Motor neuron (in vitro differentiated cells): ENCODE measurements around the gene SCAND1. TPM values are rescaled to one million over a fixed set of nuclear protein-coding genes. Genes with fewer than 3 reads are reported as not detected.
"Not testable (repeated sequence)": the region's sequence is repeated elsewhere in the genome, so short reads cannot be mapped to it uniquely, and the experiment has no call there.

Experiments
- ATAC-seq, 8 experiments: fragments of 200-7000 bp; cut with Tn5 transposase; replicated peaks in 6 of 8; 2 replicates each; pipeline ENCODE4 v1.8.0; 2021; ENCODE audit warnings: mild to moderate bottlenecking in 8 of 8, moderate library complexity in 8 of 8
- H3K27ac ChIP-seq, 2 donors: fragments of 250-450 bp; sonication (Bioruptor Pico); 2 replicates each; pipeline ENCODE4 v1.9.0; 2021; ENCODE audit warnings: antibody characterized with exemption in 2 of 2, mild to moderate bottlenecking in 2 of 2, moderate library complexity in 1 of 2
- H3K4me1 ChIP-seq, 2 donors: fragments of 250-450 bp; sonication (Bioruptor Pico); replicated peaks in 1 of 2; 2 replicates each; pipeline ENCODE4 v1.6.1; 2021; ENCODE audit warnings: antibody characterized with exemption in 2 of 2, mild to moderate bottlenecking in 2 of 2, moderate library complexity in 1 of 2
- H3K4me3 ChIP-seq, 5 donors: fragments of 250-450 bp; sonication (Bioruptor Pico); 2 replicates each; pipeline ENCODE4 v1.9.0; 2021; ENCODE audit warnings: antibody characterized with exemption in 5 of 5, mild to moderate bottlenecking in 5 of 5, moderate library complexity in 4 of 5
- WGBS, 10 experiments: fragments of 450-650 bp; shearing (Covaris generic); methylation state at CpG; one replicate each; pipeline ENCODE4 v1.0.0; 2022; 5-methylcytosine and 5-hydroxymethylcytosine counted together
- in situ Hi-C, 9 experiments: fragments of 400-800 bp; cut with MboI; loops; one replicate each; pipeline ENCODE4 v1.15.0; 2021; ENCODE audit warnings: low sequenced_read_pairs in 9 of 9, low pct_unique_long_range_greater_than_20kb in 2 of 9; ENCODE audit not compliant: unreplicated experiment in 9 of 9
- total RNA-seq, 8 experiments: library from RNA; unstranded; fragments of 300-600 nt; gene quantifications; 2 replicates each; pipeline versions ENCODE4 v1.2.3 to v1.2.4, GENCODE V29; 2022

Gene SCAND1
- total RNA-seq, 8 experiments from 2014 or later = 53.6 to 84.7 (median 63.7) TPM

DNA sequence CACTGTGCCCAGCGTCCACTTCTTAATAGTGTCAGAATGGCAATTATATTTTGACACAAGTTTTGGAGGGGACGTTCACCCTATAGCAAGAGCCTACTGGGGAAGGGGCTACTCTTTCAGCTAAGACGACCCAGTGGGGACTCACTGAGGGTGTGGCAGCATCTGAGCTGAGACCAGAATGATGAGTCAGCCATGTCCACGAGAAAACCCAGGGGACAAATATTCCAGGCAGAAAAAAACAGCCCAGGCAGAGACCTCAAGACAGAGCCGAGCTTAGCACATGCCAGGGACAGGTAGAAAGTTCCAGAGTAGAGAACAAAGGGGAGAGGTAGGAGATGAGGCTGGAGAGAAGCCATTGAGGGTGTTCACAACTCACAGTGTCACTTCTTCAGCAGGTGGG lies 25.2 kb upstream of the SCAND1 start:
- peaks cover 0 to 6% of the 10 kb centered on the region in 2 donors for H3K4me1 ChIP-seq
- H3K4me3 ChIP-seq = no peak overlapping the region
- in situ Hi-C loops = loop anchor here in 6 of 9 experiments (25.0 kb wide), 3 partner anchors 158 to 458 kb away; no protein-coding TSS in a partner anchor
- WGBS, 10 experiments = 4 to 85% (median 55%) methylated on average over 1 to 4 of the region's 5 CpGs; no CpG with 5 or more reads in 2 of the 10 experiments
- no peak overlapping the region for H3K27ac ChIP-seq
- ATAC-seq = peak in 7 of 8 experiments; percentile 51 to 82 (median 66)

DNA sequence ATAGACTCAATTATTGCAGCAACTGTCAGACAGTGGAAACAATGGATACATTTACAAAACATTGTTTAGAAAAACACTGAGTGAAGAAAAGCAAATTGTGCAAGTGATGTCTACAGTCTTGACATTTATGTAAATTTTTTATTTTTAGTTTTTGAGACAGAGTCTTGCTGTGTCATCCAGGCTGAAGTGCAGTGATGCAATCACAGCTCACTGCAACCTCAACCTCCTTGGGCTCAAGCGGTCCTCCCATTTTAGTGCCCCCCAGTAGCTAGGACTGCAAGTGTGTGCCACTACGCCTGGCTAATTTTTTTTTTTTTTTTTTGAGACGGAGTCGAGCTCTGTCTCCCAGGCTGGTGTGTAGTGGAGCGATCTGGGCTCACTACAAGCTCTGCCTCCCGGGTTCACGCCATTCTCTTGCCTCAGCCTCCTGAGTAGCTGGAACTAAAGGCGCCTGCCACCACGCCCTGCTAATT lies 23.8 kb upstream of the SCAND1 start:
- ATAC-seq = peak; percentile 49 to 91 (median 72)
- H3K4me3 ChIP-seq = no peak overlapping the region
- WGBS, 10 experiments = 46 to 100% (median 96%) methylated on average over 1 to 6 of the region's 9 CpGs; no CpG with 5 or more reads in 3 of the 10 experiments
- peaks cover 0 to 6% of the 10 kb centered on the region in 2 donors for H3K4me1 ChIP-seq
- H3K27ac ChIP-seq = no peak overlapping the region
- in situ Hi-C loops = loop anchor here in 6 of 9 experiments (25.0 kb wide), 3 partner anchors 159 to 459 kb away; no protein-coding TSS in a partner anchor

- H3K4me3 ChIP-seq = no peak overlapping the region
- no peak for ATAC-seq
- peaks cover 3 to 6% of the 10 kb centered on the region in 2 donors for H3K4me1 ChIP-seq
- in situ Hi-C loops = loop anchor here in 6 of 9 experiments (25.0 kb wide), 3 partner anchors 162 to 462 kb away; no protein-coding TSS in a partner anchor
- 27 to 100% (median 71%) methylated on average over 1 to 6 of the region's 9 CpGs for WGBS, 10 experiments
- no peak overlapping the region for H3K27ac ChIP-seq
These were observed 21.5 kb upstream of the SCAND1 start for GRCh38 chr20:35975576-35976373.

DNA sequence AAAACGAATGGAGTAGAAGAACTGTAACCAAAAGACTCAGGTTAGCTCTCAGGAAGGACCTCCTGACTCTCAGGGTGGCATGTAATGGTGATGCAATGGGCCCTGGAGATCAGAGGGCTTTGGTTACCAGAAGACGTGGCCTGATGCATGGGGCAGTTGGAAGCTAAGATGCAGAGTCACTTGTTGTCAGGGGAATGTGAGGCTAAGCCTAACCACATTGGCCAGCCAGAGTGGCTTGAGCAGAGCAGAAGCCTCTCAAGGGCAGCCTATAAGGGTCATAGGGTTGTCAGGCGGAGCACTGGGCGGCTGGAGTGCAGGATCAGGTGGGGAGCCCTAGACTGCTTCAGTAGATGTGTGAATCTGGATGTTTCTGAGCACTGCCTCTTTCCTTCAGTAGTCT lies 20.0 kb upstream of the SCAND1 start:
- in situ Hi-C loops = no loop called here
- no peak for ATAC-seq
- Histone ChIP-seq H3K4me1 (peaks cover under 1 to 3% of the 10 kb centered on the region in 2 donors), H3K27ac (no peak overlapping the region), H3K4me3 (no peak overlapping the region)
- WGBS, 10 experiments = 0 to 100% (median 20%) methylated on average over 1 to 2 of the region's 4 CpGs; no CpG with 5 or more reads in 5 of the 10 experiments

DNA sequence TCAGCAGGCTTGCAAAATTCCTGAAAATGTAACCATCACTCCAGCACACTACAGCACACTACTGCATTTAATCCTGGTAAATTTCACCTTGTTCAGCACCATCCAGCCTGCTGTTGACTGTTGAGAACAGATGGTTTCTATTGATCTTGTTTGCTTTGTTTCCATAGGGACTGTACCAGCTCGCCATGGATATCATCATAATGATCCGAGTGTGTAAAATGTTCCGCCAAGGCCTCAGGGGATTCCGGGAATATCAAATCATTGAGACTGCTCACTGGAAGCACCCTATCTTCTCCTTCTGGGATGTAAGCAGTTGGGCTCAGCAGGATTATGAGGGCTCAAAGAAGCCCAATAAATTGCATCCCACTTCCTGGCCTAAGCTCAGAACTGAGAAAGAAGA lies 18.2 kb upstream of the SCAND1 start:
- peaks cover 0 to 3% of the 10 kb centered on the region in 2 donors for H3K4me1 ChIP-seq
- WGBS, 10 experiments = 20 to 88% (median 75%) methylated on average over 1 to 4 of the region's 4 CpGs; no CpG with 5 or more reads in 6 of the 10 experiments
- H3K27ac ChIP-seq = no peak overlapping the region
- H3K4me3 ChIP-seq = no peak overlapping the region
- in situ Hi-C loops = no loop called here
- ATAC-seq = peak in 7 of 8 experiments; percentile 25 to 93 (median 56)

DNA sequence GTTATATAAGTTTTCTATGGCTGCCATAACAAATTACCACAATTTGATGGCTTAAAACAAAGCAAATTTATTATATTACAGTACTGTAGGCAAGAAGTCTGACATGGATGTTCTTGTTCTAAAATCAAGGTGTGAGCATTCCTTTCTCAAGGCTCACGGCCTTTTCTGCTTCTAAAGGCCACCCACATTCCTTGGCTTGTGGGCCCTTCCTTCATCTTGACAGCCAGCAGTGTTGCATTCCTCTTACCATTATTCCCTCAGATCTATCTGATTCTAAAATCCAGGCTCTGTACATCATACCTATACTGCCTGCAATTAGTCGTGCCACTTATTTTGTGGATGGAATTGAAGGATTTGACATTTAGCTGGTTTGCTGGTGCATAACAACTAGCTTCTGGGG lies 17.7 kb upstream of the SCAND1 start:
- Histone ChIP-seq H3K4me1 (peaks cover 0 to 3% of the 10 kb centered on the region in 2 donors), H3K27ac (no peak overlapping the region), H3K4me3 (no peak overlapping the region)
- 63 to 100% (median 85%) methylated on average over 1 to 2 of the region's 2 CpGs; no CpG with 5 or more reads in 2 of the 10 experiments for WGBS, 10 experiments
- in situ Hi-C loops = no loop called here
- ATAC-seq = no peak

GRCh38 chr20:35968930-35969329 lies 14.6 kb upstream of the SCAND1 start:
- Histone ChIP-seq H3K4me1 (peaks cover 0 to 3% of the 10 kb centered on the region in 2 donors), H3K27ac (no peak overlapping the region), H3K4me3 (no peak overlapping the region)
- in situ Hi-C loops = no loop called here
- ATAC-seq = no peak
- WGBS, 10 experiments = 0 to 71% methylated on average over 1 of the region's 1 CpG; no CpG with 5 or more reads in 8 of the 10 experiments

DNA sequence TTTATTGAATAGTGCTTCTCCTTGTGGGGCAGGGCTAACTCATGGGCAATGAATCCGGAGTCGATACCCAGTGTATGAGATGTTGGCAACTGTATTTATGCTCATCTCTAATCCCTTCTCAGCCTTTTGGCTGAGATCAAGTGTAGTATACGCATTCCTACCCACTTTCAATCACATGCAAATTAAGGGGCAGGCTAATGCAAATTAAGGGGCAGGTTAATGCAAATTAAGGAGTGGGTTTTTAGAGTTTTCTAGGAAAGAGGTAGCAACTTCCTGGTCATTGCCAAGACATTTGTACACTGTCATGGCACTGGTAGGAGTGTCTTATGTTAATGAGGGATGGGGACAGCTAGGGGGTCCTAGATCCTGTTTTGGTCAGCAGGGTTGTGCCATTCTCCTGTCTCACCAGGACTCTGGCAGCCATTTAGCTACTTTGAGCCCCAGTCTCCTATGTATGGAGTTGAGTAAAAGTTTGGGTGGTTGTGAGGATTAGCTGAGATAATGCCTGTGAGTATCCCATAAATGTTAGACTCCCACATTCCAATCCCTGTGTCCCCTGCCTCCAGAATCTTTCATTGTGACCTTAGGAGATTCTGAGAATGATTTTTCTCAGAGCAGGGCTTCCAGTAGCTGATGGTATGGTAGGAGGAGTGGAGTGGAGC lies 13.8 kb upstream of the SCAND1 start, which contains the start of gene CNBD2:
CNBD2 (plus strand) TSS at position 612 of the 662 bp plus-strand sequence. CDS start 173 bp downstream, outside the sequence.
- 71 to 100% (median 94%) methylated on average over 1 to 3 of the region's 3 CpGs; no CpG with 5 or more reads in 4 of the 10 experiments for WGBS, 10 experiments
- H3K27ac ChIP-seq = no peak within 1 kb of the TSS
- H3K4me1 ChIP-seq = peaks cover 0 to 3% of the 10 kb centered on the region in 2 donors
- peak in 2 of 8 experiments; percentile 39 to 51 for ATAC-seq
- in situ Hi-C loops = no loop called here
- H3K4me3 ChIP-seq = no peak within 1 kb of the TSS

DNA sequence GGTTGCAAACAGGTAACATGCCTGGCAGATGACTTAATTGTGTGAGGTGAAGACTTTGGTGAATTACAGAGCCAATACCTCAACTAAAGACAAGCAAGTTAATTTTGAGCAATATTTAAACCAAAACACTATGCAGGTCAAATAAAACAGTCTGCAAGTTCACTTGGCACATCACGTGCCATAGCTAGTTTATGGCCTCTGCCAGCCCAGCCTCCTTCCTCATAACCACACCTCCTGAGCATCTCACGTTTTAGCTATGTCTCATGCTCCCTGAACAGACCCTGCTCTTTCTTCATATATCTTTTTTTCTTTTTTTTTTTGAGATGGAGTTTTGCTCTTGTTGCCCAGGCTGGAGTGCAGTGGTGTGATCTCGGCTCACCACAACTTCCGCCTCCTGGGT lies 9.6 kb upstream of the SCAND1 start:
- ATAC-seq = no peak

GRCh38 chr20:35959291-35959690 lies 5.0 kb upstream of the SCAND1 start:
- 37 to 90% (median 65%) methylated on average over 2 to 6 of the region's 6 CpGs for WGBS, 10 experiments
- H3K27ac ChIP-seq, H3K4me3 ChIP-seq, H3K4me1 ChIP-seq, ATAC-seq, in situ Hi-C loops: not testable (repeated sequence)

More for the DNA sequence above, 9.6 kb upstream of the SCAND1 start:
- WGBS, 10 experiments = 33 to 100% (median 83%) methylated on average over 1 to 4 of the region's 4 CpGs; no CpG with 5 or more reads in 1 of the 10 experiments
- in situ Hi-C loops = no loop called here
- Histone ChIP-seq H3K4me1 (no peaks in the 10 kb centered on the region), H3K4me3 (no peak overlapping the region), H3K27ac (no peak overlapping the region)

DNA sequence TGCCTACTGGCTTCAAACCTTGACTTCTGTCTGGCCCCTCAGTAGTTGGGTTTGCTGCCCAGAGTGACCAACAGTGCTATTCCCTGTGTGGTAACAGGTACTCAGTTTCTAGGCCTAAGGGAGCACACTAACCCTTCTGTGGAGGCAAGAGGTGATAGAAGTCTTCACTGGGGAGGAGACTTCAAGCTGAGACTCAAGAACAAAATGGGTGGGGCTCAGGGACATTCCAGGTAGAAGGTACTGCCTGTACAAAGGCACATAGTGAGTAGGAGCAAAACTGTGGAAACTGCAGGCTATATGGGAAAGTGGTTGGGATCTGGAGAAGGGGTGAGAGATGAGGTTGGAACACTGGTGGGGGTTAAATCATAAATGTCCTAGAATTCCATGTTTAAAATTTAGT lies 2.3 kb upstream of the SCAND1 start:
- Histone ChIP-seq H3K27ac (no peak overlapping the region), H3K4me1 (peaks cover 11 to 12% of the 10 kb centered on the region in 2 donors), H3K4me3 (no peak overlapping the region)
- no peak for ATAC-seq
- in situ Hi-C loops = no loop called here

- H3K4me1 ChIP-seq = peaks cover 11 to 12% of the 10 kb centered on the region in 2 donors
- peak overlapping the region; percentile 58 to 99 for H3K27ac ChIP-seq
- in situ Hi-C loops = no loop called here
- WGBS, 10 experiments = 0 to 20% (median 3%) methylated on average over 1 to 13 of the region's 19 CpGs; no CpG with 5 or more reads in 1 of the 10 experiments
- peak in 2 of 8 experiments; percentile 13 to 20 for ATAC-seq
- H3K4me3 ChIP-seq = peak overlapping the region; percentile 70 to 92 (median 76)
These were observed 577 bp upstream of the SCAND1 start for GRCh38 chr20:35954907-35955251.
